NK-92 (cell line): Measurements from ENCODE around the gene BRI3.

Source experiments
- DNase-seq: peaks from one replicate; lab custom pipeline; 2025; ENCODE audit not compliant: unreplicated experiment; lab: John Stamatoyannopoulos, UW

Gene BRI3

GRCh38 chr7:98252425-98253054 lies 28.9 kb upstream of the BRI3 start:
- DNase-seq: no peak

- no peak for DNase-seq
Measured at GRCh38 chr7:98254516-98254915, 27.0 kb upstream of the BRI3 start.

- no peak for DNase-seq
Measured at GRCh38 chr7:98254951-98255610, 26.4 kb upstream of the BRI3 start.

GRCh38 chr7:98256431-98256830 lies 25.1 kb upstream of the BRI3 start:
- DNase-seq: no peak

- DNase-seq: no peak
Measured at GRCh38 chr7:98257701-98258100, 23.8 kb upstream of the BRI3 start.

GRCh38 chr7:98265841-98266271 lies 15.6 kb upstream of the BRI3 start:
- no peak for DNase-seq

- DNase-seq: no peak
Measured at GRCh38 chr7:98266840-98267239, 14.6 kb upstream of the BRI3 start.

GRCh38 chr7:98267303-98267702 lies 14.2 kb upstream of the BRI3 start:
- no peak for DNase-seq

- no peak for DNase-seq
Measured at GRCh38 chr7:98276241-98276761, 5.2 kb upstream of the BRI3 start.

- no peak for DNase-seq
Measured at GRCh38 chr7:98278408-98278807, 3.1 kb upstream of the BRI3 start.

- DNase-seq: no peak
Measured at GRCh38 chr7:98278936-98279335, 2.5 kb upstream of the BRI3 start.

GRCh38 chr7:98280296-98280695 lies 1.2 kb upstream of the BRI3 start:
- DNase-seq: no peak

- DNase-seq: no peak
Measured at GRCh38 chr7:98281757-98282606, 496 bp downstream of the BRI3 start.

- DNase-seq: no peak
Measured at GRCh38 chr7:98282703-98283102, 1.2 kb downstream of the BRI3 start.

GRCh38 chr7:98283127-98283886 lies 1.8 kb downstream of the BRI3 start:
- no peak for DNase-seq

- DNase-seq: no peak
Measured at GRCh38 chr7:98283887-98284222, 2.4 kb downstream of the BRI3 start.

- no peak for DNase-seq
Measured at GRCh38 chr7:98284335-98285036, 3.0 kb downstream of the BRI3 start.

GRCh38 chr7:98285157-98286092 lies 3.9 kb downstream of the BRI3 start:
- no peak for DNase-seq

- DNase-seq: no peak
Measured at GRCh38 chr7:98286093-98286539, 4.6 kb downstream of the BRI3 start.
